ENCODE data around the gene STK39.
"Not testable (repeated sequence)": the region's sequence is repeated elsewhere in the genome, so short reads cannot be mapped to it uniquely, and the experiment has no call there.

STK39 gene

DNA sequence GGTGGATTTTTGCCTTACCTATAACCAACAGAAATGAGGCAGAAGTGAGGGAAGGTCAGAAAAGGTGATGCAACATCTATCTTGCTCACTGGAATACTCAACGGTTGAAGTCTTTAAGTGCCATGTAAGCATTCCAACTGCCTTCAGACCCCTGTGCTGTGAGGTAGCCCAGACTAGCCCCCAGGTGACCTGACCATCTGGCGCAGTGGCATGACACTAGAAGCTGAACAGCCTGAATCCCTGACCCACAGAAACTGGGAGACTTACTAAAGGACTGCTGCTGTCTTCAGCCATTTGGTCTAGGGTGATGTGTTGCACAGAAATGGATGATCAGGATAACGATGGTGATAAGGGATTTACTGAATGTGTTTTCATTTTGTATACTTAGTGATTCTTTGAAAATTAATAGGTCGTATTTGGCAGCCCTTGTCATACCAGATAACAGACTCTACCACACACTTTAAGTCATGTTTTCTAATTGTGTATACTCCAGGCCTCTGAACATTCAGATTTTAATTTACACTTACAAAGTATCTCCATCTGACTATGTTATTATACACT lies 161.5 kb downstream of the STK39 start:
- peak overlapping the region; percentile 66 for H3K27ac ChIP-seq
- H3K36me3 ChIP-seq, result no peaks in the 10 kb centered on the region
- TF ChIP-seq, protein P1, sequence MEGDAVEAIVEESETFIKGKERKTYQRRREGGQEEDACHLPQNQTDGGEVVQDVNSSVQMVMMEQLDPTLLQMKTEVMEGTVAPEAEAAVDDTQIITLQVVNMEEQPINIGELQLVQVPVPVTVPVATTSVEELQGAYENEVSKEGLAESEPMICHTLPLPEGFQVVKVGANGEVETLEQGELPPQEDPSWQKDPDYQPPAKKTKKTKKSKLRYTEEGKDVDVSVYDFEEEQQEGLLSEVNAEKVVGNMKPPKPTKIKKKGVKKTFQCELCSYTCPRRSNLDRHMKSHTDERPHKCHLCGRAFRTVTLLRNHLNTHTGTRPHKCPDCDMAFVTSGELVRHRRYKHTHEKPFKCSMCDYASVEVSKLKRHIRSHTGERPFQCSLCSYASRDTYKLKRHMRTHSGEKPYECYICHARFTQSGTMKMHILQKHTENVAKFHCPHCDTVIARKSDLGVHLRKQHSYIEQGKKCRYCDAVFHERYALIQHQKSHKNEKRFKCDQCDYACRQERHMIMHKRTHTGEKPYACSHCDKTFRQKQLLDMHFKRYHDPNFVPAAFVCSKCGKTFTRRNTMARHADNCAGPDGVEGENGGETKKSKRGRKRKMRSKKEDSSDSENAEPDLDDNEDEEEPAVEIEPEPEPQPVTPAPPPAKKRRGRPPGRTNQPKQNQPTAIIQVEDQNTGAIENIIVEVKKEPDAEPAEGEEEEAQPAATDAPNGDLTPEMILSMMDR (IDR thresholded peaks at IDR 0.05; ENCODE audit: low read depth, low read length), result no peak
- peak; percentile 90 for DNase-seq
- H3K4me3 ChIP-seq (ENCODE audit: low read depth, low read length), result no peak overlapping the region
- H3K27me3 ChIP-seq (ENCODE audit: insufficient read depth, low read depth, severe bottlenecking), result no peaks in the 10 kb centered on the region
- no peaks in the 10 kb centered on the region for H3K9me3 ChIP-seq (ENCODE audit: severe bottlenecking)

DNA sequence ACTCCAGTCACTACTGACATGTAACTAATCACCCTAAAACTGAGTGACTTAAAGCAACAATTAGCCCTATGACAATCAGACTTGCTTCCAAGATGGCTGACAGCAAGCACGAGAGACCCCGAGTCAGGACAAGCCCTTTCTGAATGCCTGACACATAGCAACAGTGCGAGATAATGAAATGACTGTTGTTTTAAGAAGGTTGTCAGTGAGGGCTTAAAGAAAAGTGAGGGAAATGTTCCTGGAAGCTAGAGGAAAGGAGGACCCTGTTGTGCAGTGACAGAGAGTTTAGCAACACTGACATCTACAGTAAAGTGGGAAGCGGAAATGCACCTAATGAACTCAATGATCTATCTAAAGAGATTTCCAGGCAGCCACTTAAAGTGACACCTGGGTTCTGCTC lies 163.1 kb downstream of the STK39 start:
- H3K9me3 ChIP-seq (ENCODE audit: severe bottlenecking), result no peaks in the 10 kb centered on the region
- H3K36me3 ChIP-seq, result no peaks in the 10 kb centered on the region
- H3K27ac ChIP-seq, result peak overlapping the region; percentile 32
- TF ChIP-seq, protein P1 (IDR thresholded peaks at IDR 0.05; ENCODE audit: low read depth, low read length), result peak; percentile 25; the same call in 1 of the 2 replicates
- H3K27me3 ChIP-seq (ENCODE audit: insufficient read depth, low read depth, severe bottlenecking), result no peaks in the 10 kb centered on the region
- DNase-seq, result peak; percentile 26
- no peak overlapping the region for H3K4me3 ChIP-seq (ENCODE audit: low read depth, low read length)

DNA sequence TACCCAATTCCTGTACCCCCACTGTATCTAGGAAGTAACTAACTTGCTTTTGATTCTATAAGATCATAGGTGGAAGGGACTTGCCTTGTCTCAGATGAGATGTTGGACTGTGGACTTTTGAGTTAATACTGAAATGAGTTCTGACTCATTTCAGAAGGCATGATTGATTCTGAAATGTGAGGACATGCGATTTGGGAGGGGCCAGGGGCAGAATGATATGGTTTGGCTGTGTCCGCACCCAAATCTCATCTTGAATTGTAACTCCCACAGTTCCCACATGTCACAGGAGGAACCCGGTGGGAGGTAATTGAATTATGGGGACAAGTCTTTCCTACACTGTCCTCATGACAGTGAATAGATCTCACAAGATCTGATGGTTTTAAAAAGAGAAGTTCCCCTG lies 165.9 kb downstream of the STK39 start:
- H3K27me3 ChIP-seq (ENCODE audit: insufficient read depth, low read depth, severe bottlenecking); H3K36me3 ChIP-seq; DNase-seq; H3K9me3 ChIP-seq (ENCODE audit: severe bottlenecking); H3K4me3 ChIP-seq (ENCODE audit: low read depth, low read length); H3K27ac ChIP-seq: not testable (repeated sequence)

DNA sequence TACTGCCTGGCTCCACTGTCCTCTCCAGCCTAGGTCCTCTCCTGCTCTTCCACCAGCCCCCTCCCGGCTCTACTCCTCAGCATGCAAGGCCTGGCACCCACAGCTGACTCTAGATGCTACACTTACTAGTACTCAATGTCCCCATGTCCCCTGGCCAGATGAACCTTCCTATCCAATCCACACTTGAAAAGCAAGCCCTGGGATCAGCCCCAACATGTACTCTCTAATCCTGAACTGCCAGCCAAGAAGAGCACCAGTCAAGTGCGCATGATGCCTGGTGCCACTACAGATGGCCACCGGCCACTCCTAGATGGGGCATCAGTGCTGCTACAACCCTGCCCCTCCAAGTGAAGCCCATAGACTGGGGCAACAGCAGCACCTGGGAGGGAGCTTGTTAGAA lies 168.2 kb downstream of the STK39 start:
- Histone ChIP-seq H3K4me3 (ENCODE audit: low read depth, low read length) (no peak overlapping the region), H3K36me3 (no peaks in the 10 kb centered on the region), H3K9me3 (ENCODE audit: severe bottlenecking) (no peaks in the 10 kb centered on the region), H3K27me3 (ENCODE audit: insufficient read depth, low read depth, severe bottlenecking) (no peaks in the 10 kb centered on the region), H3K27ac (no peak overlapping the region)
- TF ChIP-seq, protein P1 (IDR thresholded peaks at IDR 0.05; ENCODE audit: low read depth, low read length), result no peak
- DNase-seq, result no peak

DNA sequence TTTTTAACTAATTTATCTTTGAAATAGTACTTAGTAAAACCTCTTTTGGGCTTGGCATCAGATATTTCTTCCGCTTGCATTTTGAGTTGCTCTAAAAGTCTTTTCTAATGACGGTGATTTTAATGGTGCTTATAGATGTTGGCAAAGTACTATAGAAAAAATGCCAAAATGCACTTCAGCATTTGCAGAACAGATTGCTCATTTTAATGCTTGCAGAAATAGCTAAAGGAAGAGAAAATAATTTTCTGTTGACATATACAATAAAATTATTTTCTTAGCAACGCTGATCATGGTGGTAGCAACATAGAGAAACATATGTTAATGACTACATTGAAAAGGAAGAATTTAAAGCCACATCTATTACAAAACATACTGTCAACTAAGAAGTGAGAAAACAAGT lies 170.7 kb downstream of the STK39 start:
- Histone ChIP-seq H3K27ac (no peak overlapping the region), H3K27me3 (ENCODE audit: insufficient read depth, low read depth, severe bottlenecking) (no peaks in the 10 kb centered on the region), H3K4me3 (ENCODE audit: low read depth, low read length) (no peak overlapping the region), H3K36me3 (peaks cover 6% of the 10 kb centered on the region; the same call in 1 of the 2 replicates), H3K9me3 (ENCODE audit: severe bottlenecking) (no peaks in the 10 kb centered on the region)
- TF ChIP-seq, protein P1 (IDR thresholded peaks at IDR 0.05; ENCODE audit: low read depth, low read length), result no peak
- no peak for DNase-seq

DNA sequence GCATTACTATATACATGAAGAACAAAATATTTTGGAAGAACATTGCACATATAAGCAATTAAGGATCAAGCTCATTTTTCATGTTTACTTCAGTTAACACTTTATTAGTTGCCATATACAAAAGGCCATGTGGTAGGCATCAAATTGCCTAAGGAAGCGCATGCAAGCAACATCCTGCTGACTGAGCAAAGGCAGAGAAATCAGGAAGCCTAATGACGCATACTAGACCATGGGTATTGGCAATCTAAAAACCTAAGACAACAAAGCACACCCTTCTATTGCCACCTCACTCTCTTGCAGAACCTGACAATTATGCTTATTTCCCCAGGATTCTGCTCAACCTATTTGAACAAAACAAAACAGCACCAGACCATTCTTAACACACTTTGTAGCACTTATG lies 171.9 kb downstream of the STK39 start:
- DNase-seq, result no peak

More for the DNA sequence above, 171.9 kb downstream of the STK39 start:
- Histone ChIP-seq H3K9me3 (ENCODE audit: severe bottlenecking) (no peaks in the 10 kb centered on the region), H3K4me3 (ENCODE audit: low read depth, low read length) (no peak overlapping the region), H3K27ac (no peak overlapping the region), H3K27me3 (ENCODE audit: insufficient read depth, low read depth, severe bottlenecking) (no peaks in the 10 kb centered on the region), H3K36me3 (peaks cover 11% of the 10 kb centered on the region)
- TF ChIP-seq, protein P1 (IDR thresholded peaks at IDR 0.05; ENCODE audit: low read depth, low read length), result no peak

Data from WERI-Rb-1 (cell line).